HepG2 (cell line): ENCODE data around the gene MAPKAPK3. TPM values are rescaled to one million over a fixed set of nuclear protein-coding genes. Genes with fewer than 3 reads are reported as not detected.
A peak's percentile ranks its signal among the peaks of the same experiment; 100 is the strongest.

ENCODE experiments used
- CBX1 ChIP-seq: IDR thresholded peaks from one replicate; pipeline ENCODE4 v1.6.1; 2016; ENCODE audit warnings: antibody characterized with exemption, low read depth
- CEBPZ ChIP-seq: IDR thresholded peaks from 2 replicates; pipeline ENCODE4 v1.6.1; 2012; ENCODE audit warnings: low read length, improper control_type of control experiment
- HOXA5 ChIP-seq: sonication (generic); formaldehyde crosslinking; IDR thresholded peaks from 2 replicates; pipeline ENCODE4 v1.4.0; 2020; ENCODE audit warnings: missing genetic modification reagents
- NFE2 ChIP-seq: sonication (generic); formaldehyde crosslinking; IDR thresholded peaks from 2 replicates; pipeline ENCODE4 v1.4.0; 2020; ENCODE audit warnings: missing genetic modification reagents
- SMAD9 ChIP-seq: sonication (generic); formaldehyde crosslinking; IDR thresholded peaks from 2 replicates; pipeline ENCODE4 v1.5.1; 2020; ENCODE audit warnings: mild to moderate bottlenecking, missing genetic modification reagents
- ZBTB4 ChIP-seq: sonication (generic); formaldehyde crosslinking; IDR thresholded peaks from 2 replicates; pipeline ENCODE4 v1.4.0; 2020; ENCODE audit warnings: missing genetic modification reagents, mild to moderate bottlenecking, borderline replicate concordance
- ZBTB7B ChIP-seq: sonication (generic); formaldehyde crosslinking; IDR thresholded peaks from 2 replicates; pipeline ENCODE4 v1.4.0; 2020; ENCODE audit warnings: missing genetic modification reagents
- ZKSCAN8 ChIP-seq: IDR thresholded peaks from 2 replicates; pipeline ENCODE4 v1.6.1; 2016; ENCODE audit warnings: borderline replicate concordance, missing genetic modification reagents, missing compliant biosample characterization
- ZNF280B ChIP-seq: sonication (generic); formaldehyde crosslinking; IDR thresholded peaks from 2 replicates; pipeline ENCODE4 v1.5.0; 2020; ENCODE audit warnings: missing genetic modification reagents, mild to moderate bottlenecking, borderline replicate concordance
- ZNF318 ChIP-seq: sonication (generic); formaldehyde crosslinking; IDR thresholded peaks from 2 replicates; pipeline ENCODE4 v1.4.0; 2020; ENCODE audit warnings: mild to moderate bottlenecking, missing genetic modification reagents
- ZNF33B ChIP-seq: sonication (generic); formaldehyde crosslinking; IDR thresholded peaks from 2 replicates; pipeline ENCODE4 v1.5.1; 2020; ENCODE audit warnings: mild to moderate bottlenecking, missing genetic modification reagents
- polyA plus RNA-seq, 8 experiments: library from polyadenylated mRNA; depleted of rRNA in 3 of 8; stranded (reverse) in 7 of 8; unstranded in 1 of 8; fragments of >200 nt; fragmentation: Illumina TruSeq in 4 of 8; extraction: Trizol in 4 of 8; gene quantifications; 2 replicates each; pipeline versions ENCODE4 v1.2.1 to v1.2.3, GENCODE V29; 2011 to 2016; ENCODE audit warnings: low read depth in 4 of 8, missing spikeins in 1 of 8, mixed read lengths in 1 of 8; ENCODE audit not compliant: insufficient read depth in 1 of 8
- total RNA-seq, 5 experiments: library from RNA; depleted of rRNA; stranded (reverse); fragments of >200 nt; fragmentation: Illumina TruSeq; extraction: Trizol; gene quantifications; 2 replicates each; pipeline ENCODE4 v1.2.3, GENCODE V29; 2016; ENCODE audit warnings: low read depth in 1 of 5

Gene MAPKAPK3
- total and polyA plus RNA-seq, 2 of the 13 experiments (the other 11 are each of a cell fraction or from before 2014, with no cell fraction given) = 39.9 to 41.2 TPM

GRCh38 chr3:50611464-50612233 lies 5.3 kb upstream of the MAPKAPK3 start, which contains the start of gene CISH (continued):
- TF ChIP-seq ZNF318 (peak; percentile 70; the same call in 1 of the 2 replicates), ZBTB4 (no peak), HOXA5 (CRISPR knock-in tag) (peak; percentile 60; the same call in 1 of the 2 replicates), NFE2 (CRISPR knock-in tag) (no peak), ZNF280B (CRISPR knock-in tag) (peak; percentile 25; the same call in 1 of the 2 replicates), ZBTB7B (CRISPR knock-in tag) (peak; percentile 44; the same call in 1 of the 2 replicates), SMAD9 (0 out of 2 replicates have a peak, but pooled peaks have one; percentile 87), CBX1 (no peak), CEBPZ (no peak), ZNF33B (CRISPR knock-in tag) (peak; percentile 94; the same call in 1 of the 2 replicates), ZKSCAN8 (no peak)
